PC-3 (cell line): ENCODE results near the gene IQSEC3. TPM values are rescaled to one million over a fixed set of nuclear protein-coding genes. Genes with fewer than 3 reads are reported as not detected.

Experiments
- ATAC-seq: fragments of 200-7000 bp; cut with Tn5 transposase; 2 replicates; pipeline ENCODE4 v1.9.1; 2020; ENCODE audit warnings: mild to moderate bottlenecking, moderate library complexity
- BruUV-seq: library from RNA; stranded (reverse); fragments of 400-500 nt; replicated peaks from 2 replicates; lab custom pipeline; 2021; lab: Mats Ljungman, UMichigan
- CTCF ChIA-PET: fragments of 300-600 bp; sonication (Branson Sonifier 250); formaldehyde crosslinking; loops from one replicate; lab custom pipeline; 2022; ENCODE audit warnings: antibody characterized with exemption; lab: Charles Lee
- POLR2A ChIA-PET: fragments of 300-600 bp; sonication (Branson Sonifier 250); formaldehyde crosslinking; loops from one replicate; lab custom pipeline; 2022; ENCODE audit warnings: antibody characterized with exemption; ENCODE audit not compliant: unreplicated experiment; lab: Charles Lee
- DNase-seq: peaks from one replicate; pipeline ENCODE4 v3.0.0-alpha.2; 2015
- H2AFZ ChIP-seq: fragments of 300-600 bp; sonication (generic); 2 replicates; pipeline ENCODE4 v1.6.0; 2016; ENCODE audit warnings: antibody characterized with exemption, low read length
- H3F3A ChIP-seq: fragments of 300-600 bp; sonication (generic); one replicate; pipeline ENCODE4 v1.6.0; 2017; ENCODE audit warnings: antibody characterized with exemption, low read length, control low read depth, mild to moderate bottlenecking; ENCODE audit not compliant: unreplicated experiment
- H3K27ac ChIP-seq: fragments of 300-600 bp; sonication (generic); 2 replicates; pipeline ENCODE4 v1.5.1; 2016; ENCODE audit warnings: mild to moderate bottlenecking, low read length
- H3K27me3 ChIP-seq: fragments of 300-600 bp; sonication (generic); 2 replicates; pipeline ENCODE4 v1.6.1; 2016; ENCODE audit warnings: low read length, mixed read lengths
- H3K36me3 ChIP-seq: fragments of 300-600 bp; sonication (generic); 2 replicates; pipeline ENCODE4 v1.6.1; 2016; ENCODE audit warnings: low read depth, mixed run types, low read length, mixed read lengths
- H3K4me1 ChIP-seq: fragments of 300-600 bp; sonication (generic); 2 replicates; pipeline ENCODE4 v1.5.1; 2016; ENCODE audit warnings: low read length; ENCODE audit not compliant: insufficient read depth
- H3K4me2 ChIP-seq: fragments of 300-600 bp; sonication (generic); 2 replicates; pipeline ENCODE4 v1.6.0; 2016; ENCODE audit warnings: low read length
- H3K4me3 ChIP-seq: fragments of 300-600 bp; sonication (generic); 2 replicates; pipeline ENCODE4 v1.5.1; 2016; ENCODE audit warnings: mild to moderate bottlenecking, low read length, mixed read lengths
- H3K79me2 ChIP-seq: fragments of 300-600 bp; sonication (generic); 2 replicates; pipeline ENCODE4 v1.6.1; 2017; ENCODE audit warnings: low read length, mixed read lengths
- H3K9ac ChIP-seq: fragments of 300-600 bp; sonication (generic); 2 replicates; pipeline ENCODE4 v1.6.0; 2016; ENCODE audit warnings: mild to moderate bottlenecking, low read length
- H3K9me2 ChIP-seq: fragments of 300-600 bp; sonication (generic); replicated peaks from 2 replicates; pipeline ENCODE4 v1.6.1; 2016; ENCODE audit warnings: mixed run types, low read length, mixed read lengths
- H3K9me3 ChIP-seq: fragments of 300-600 bp; sonication (generic); 2 replicates; pipeline ENCODE4 v1.6.1; 2016; ENCODE audit warnings: low read length, mixed read lengths
- H4K20me1 ChIP-seq: fragments of 300-600 bp; sonication (generic); 2 replicates; pipeline ENCODE4 v1.6.1; 2016; ENCODE audit warnings: low read length, mixed read lengths
- CTCF ChIP-seq: fragments of 300-600 bp; sonication (generic); conservative IDR thresholded peaks from 2 replicates; pipeline ENCODE4 v1.5.1; 2017; ENCODE audit warnings: antibody characterized with exemption, low read depth, mild to moderate bottlenecking, low read length
- EZH2 ChIP-seq: fragments of 300-600 bp; sonication (generic); IDR thresholded peaks from one replicate; pipeline ENCODE4 v1.6.1; 2017; ENCODE audit warnings: antibody characterized with exemption, mild to moderate bottlenecking, low read length; ENCODE audit not compliant: unreplicated experiment
- EZH2phosphoT487 ChIP-seq: fragments of 300-600 bp; sonication (generic); IDR thresholded peaks from 2 replicates; pipeline ENCODE4 v1.6.1; 2018; ENCODE audit warnings: mild to moderate bottlenecking, antibody characterized with exemption, low read length, borderline replicate concordance
- intact Hi-C: fragments of 100-400 bp; cut with micrococcal nuclease; formaldehyde crosslinking; loops from 2 replicates; pipeline ENCODE4 v1.9.0; 2023
- total RNA-seq: library from RNA; depleted of rRNA; stranded (reverse); fragments of >200 nt; gene quantifications from 2 replicates; pipeline ENCODE4 v1.2.3, GENCODE V29; 2014

IQSEC3 gene
- total RNA-seq, 1 experiment from 2014 or later, result 0.11 TPM

GRCh38 chr12:189622-189962, 123.0 kb downstream of the IQSEC3 start:
- ChIA-PET CTCF (no interaction called here), POLR2A (no interaction called here)
- H3K79me2 ChIP-seq, result no peaks in the 10 kb centered on the region
- intact Hi-C loops, result no loop called here
- H3F3A ChIP-seq, result no peaks in the 10 kb centered on the region
- TF ChIP-seq EZH2 (no peak), CTCF (no peak), EZH2phosphoT487 (no peak)
- no peak overlapping the region for H3K27ac ChIP-seq
- no peak overlapping the region for H3K4me3 ChIP-seq
- DNase-seq (no peak), ATAC-seq (no peak)
- H3K4me2 ChIP-seq, result no peak overlapping the region; the same call in 1 of the 2 replicates
- peaks cover 12% of the 10 kb centered on the region; the same call in 1 of the 2 replicates for H3K27me3 ChIP-seq
- no peaks in the 10 kb centered on the region for H3K9me2 ChIP-seq
- BruUV-seq, result no TSS peak
- no peak overlapping the region for H2AFZ ChIP-seq
- no peaks in the 10 kb centered on the region for H3K36me3 ChIP-seq
- no peaks in the 10 kb centered on the region for H3K9me3 ChIP-seq
- H3K9ac ChIP-seq, result no peak overlapping the region
- H3K4me1 ChIP-seq, result no peaks in the 10 kb centered on the region
- no peaks in the 10 kb centered on the region for H4K20me1 ChIP-seq

- Histone ChIP-seq H2AFZ (no peak overlapping the region), H3F3A (no peaks in the 10 kb centered on the region), H3K27ac (no peak overlapping the region), H3K27me3 (peaks cover 13% of the 10 kb centered on the region; the same call in 1 of the 2 replicates), H3K4me3 (no peak overlapping the region), H3K79me2 (no peaks in the 10 kb centered on the region), H3K9ac (no peak overlapping the region), H3K4me1 (no peaks in the 10 kb centered on the region), H4K20me1 (no peaks in the 10 kb centered on the region), H3K9me3 (no peaks in the 10 kb centered on the region), H3K9me2 (no peaks in the 10 kb centered on the region), H3K36me3 (no peaks in the 10 kb centered on the region), H3K4me2 (no peak overlapping the region)
- ATAC-seq, result no peak
- intact Hi-C loops, result no loop called here
- DNase-seq, result no peak
- TF ChIP-seq EZH2, result no peak
- no peak for TF ChIP-seq EZH2phosphoT487
- no peak for TF ChIP-seq CTCF
- ChIA-PET CTCF (no interaction called here), POLR2A (no interaction called here)
- no TSS peak for BruUV-seq
These were observed 124.3 kb downstream of the IQSEC3 start for GRCh38 chr12:190881-191280.

GRCh38 chr12:191541-191940, 125.0 kb downstream of the IQSEC3 start:
- no peak for TF ChIP-seq CTCF
- TF ChIP-seq EZH2phosphoT487, result no peak
- BruUV-seq, result no TSS peak
- no peaks in the 10 kb centered on the region for H3K9me2 ChIP-seq
- intact Hi-C loops, result no loop called here
- no peaks in the 10 kb centered on the region for H3F3A ChIP-seq
- no peaks in the 10 kb centered on the region for H3K79me2 ChIP-seq
- H3K4me2 ChIP-seq, result no peak overlapping the region
- CTCF ChIA-PET, result no interaction called here
- POLR2A ChIA-PET, result no interaction called here
- no peaks in the 10 kb centered on the region for H3K36me3 ChIP-seq
- H3K4me3 ChIP-seq, result no peak overlapping the region
- no peaks in the 10 kb centered on the region for H4K20me1 ChIP-seq
- H3K27me3 ChIP-seq, result peaks cover 13% of the 10 kb centered on the region; the same call in 1 of the 2 replicates
- no peak overlapping the region for H2AFZ ChIP-seq
- ATAC-seq, result no peak
- no peak overlapping the region for H3K27ac ChIP-seq
- no peaks in the 10 kb centered on the region for H3K4me1 ChIP-seq
- DNase-seq, result no peak
- no peaks in the 10 kb centered on the region for H3K9me3 ChIP-seq
- no peak overlapping the region for H3K9ac ChIP-seq
